GM12878 (cell line): ENCODE data around the gene PLCD1. TPM values are rescaled to one million over a fixed set of nuclear protein-coding genes. Genes with fewer than 3 reads are reported as not detected.

ENCODE experiments used
- ATAC-seq: fragments of 200-7000 bp; cut with Tn5 transposase; 3 replicates; pipeline ENCODE4 v1.9.1; 2020; ENCODE audit warnings: mild to moderate bottlenecking, moderate library complexity
- BruUV-seq: library from RNA; stranded (reverse); fragments of 400-500 nt; replicated peaks from 2 replicates; lab custom pipeline; 2021; lab: Mats Ljungman, UMichigan
- CTCF ChIA-PET: fragments of 300-600 bp; sonication (Branson Sonifier 250); formaldehyde crosslinking; extraction: SDS; loops from one replicate; lab custom pipeline; 2021; ENCODE audit warnings: inconsistent platforms; lab: Yijun Ruan, JAX
- POLR2A ChIA-PET: fragments of 350-600 bp; formaldehyde crosslinking; extraction: SDS; loops from one replicate; lab custom pipeline; 2021; ENCODE audit warnings: inconsistent platforms; lab: Charles Lee
- RAD21 ChIA-PET: fragments of 300-600 bp; sonication (Branson Sonifier 250); formaldehyde crosslinking; loops from one replicate; lab custom pipeline; 2023; ENCODE audit warnings: antibody characterized with exemption; ENCODE audit not compliant: unreplicated experiment; lab: Charles Lee
- SMC1A ChIA-PET: fragments of 300-600 bp; sonication (Branson Sonifier 250); formaldehyde crosslinking; loops from one replicate; lab custom pipeline; 2023; ENCODE audit not compliant: unreplicated experiment, uncharacterized antibody; lab: Charles Lee
- DNase-seq: peaks from one replicate; pipeline ENCODE4 v3.0.0-alpha.2; 2011; ENCODE audit warnings: low read depth, low spot score
- FAIRE-seq: peaks from 3 replicates; lab custom pipeline; 2011; peaks lifted over from hg19 to GRCh38; lab: Jason Lieb, UNC
- H2AFZ ChIP-seq: 2 replicates; pipeline ENCODE4 v1.6.0; 2011; ENCODE audit warnings: low read depth, low read length, control low read depth; ENCODE audit not compliant: control insufficient read depth
- H3K27ac ChIP-seq: 2 replicates; pipeline ENCODE4 v1.5.1; 2011; ENCODE audit warnings: control low read depth; ENCODE audit not compliant: control insufficient read depth, insufficient read depth
- H3K27me3 ChIP-seq, 2 experiments: replicated peaks in 1 of 2; 2 replicates each; pipeline versions ENCODE4 v1.6.0 to v1.6.1; 2011; ENCODE audit warnings: low read length in 1 of 2; ENCODE audit not compliant: control insufficient read depth in 2 of 2, insufficient read depth in 2 of 2
- H3K36me3 ChIP-seq, 2 experiments: 2 replicates each; pipeline ENCODE4 v1.5.1; 2011; ENCODE audit warnings: low read length in 1 of 2; ENCODE audit not compliant: control insufficient read depth in 2 of 2, insufficient read depth in 2 of 2
- H3K4me1 ChIP-seq: 2 replicates; pipeline ENCODE4 v1.6.1; 2011; ENCODE audit warnings: mild to moderate bottlenecking, low read length, moderate library complexity, mixed read lengths; ENCODE audit not compliant: control insufficient read depth, insufficient read depth
- H3K4me2 ChIP-seq: 2 replicates; pipeline ENCODE4 v1.6.0; 2011; ENCODE audit warnings: control low read depth; ENCODE audit not compliant: control insufficient read depth, insufficient read depth
- H3K4me3 ChIP-seq: fragments of 200-600 bp; sonication (generic); 2 replicates; pipeline ENCODE4 v1.5.1; 2016
- H3K79me2 ChIP-seq: 2 replicates; pipeline ENCODE4 v1.6.0; 2011; ENCODE audit warnings: low read length; ENCODE audit not compliant: control insufficient read depth, insufficient read depth
- H3K9ac ChIP-seq: 2 replicates; pipeline ENCODE4 v1.8.0; 2011; ENCODE audit warnings: low read length, control low read depth, mixed read lengths; ENCODE audit not compliant: control insufficient read depth, insufficient read depth
- H3K9me3 ChIP-seq: replicated peaks from 3 replicates; pipeline ENCODE4 v1.5.1; 2011; ENCODE audit warnings: mild to moderate bottlenecking, low read length; ENCODE audit not compliant: control insufficient read depth, insufficient read depth
- H4K20me1 ChIP-seq: 2 replicates; pipeline ENCODE4 v1.6.0; 2011; ENCODE audit not compliant: control insufficient read depth, insufficient read depth
- E4F1 ChIP-seq: fragments of 450-650 bp; IDR thresholded peaks from 2 replicates; pipeline ENCODE4 v1.6.1; 2018; ENCODE audit warnings: borderline replicate concordance, mild to moderate bottlenecking; ENCODE audit not compliant: partially characterized antibody
- ETV6 ChIP-seq, 2 experiments: fragments of 450-650 bp in 1 of 2; IDR thresholded peaks in 1 of 2; conservative IDR thresholded peaks in 1 of 2; 2 replicates each; pipeline ENCODE4 v1.6.1; 2014; ENCODE audit warnings: antibody characterized with exemption in 1 of 2, borderline replicate concordance in 1 of 2, low read depth in 1 of 2, mild to moderate bottlenecking in 1 of 2, moderate library complexity in 1 of 2
- NFIC ChIP-seq: IDR thresholded peaks from 2 replicates; pipeline ENCODE4 v1.6.1; 2012; ENCODE audit warnings: low read depth, mild to moderate bottlenecking, inconsistent platforms, low read length, moderate library complexity
- POLR2AphosphoS2 ChIP-seq: IDR thresholded peaks from 2 replicates; pipeline ENCODE4 v1.6.1; 2011; ENCODE audit warnings: low read depth, mild to moderate bottlenecking, low read length, improper control_type of control experiment, moderate library complexity
- ZBTB33 ChIP-seq: fragments of 450-650 bp; IDR thresholded peaks from 2 replicates; pipeline ENCODE4 v1.6.1; 2017; ENCODE audit warnings: mild to moderate bottlenecking
- WGBS: methylation state at CpG from one replicate; pipeline ENCODE4 v1.1.6; 2016; ENCODE audit warnings: low lambda C conversion rate; ENCODE audit not compliant: insufficient replicate concordance, insufficient coverage; ENCODE audit errors: missing lambda C conversion rate; 5-methylcytosine and 5-hydroxymethylcytosine counted together
- in situ Hi-C: fragments of 300-500 bp; cut with MboI; formaldehyde crosslinking; loops from 9 replicates; pipeline ENCODE4 v1.14.3; 2018; ENCODE audit warnings: mixed read lengths
- intact Hi-C: fragments of 100-400 bp; cut with micrococcal nuclease; formaldehyde crosslinking; loops from one replicate; pipeline ENCODE4 v1.14.2; 2022; ENCODE audit not compliant: unreplicated experiment
- polyA plus RNA-seq, 11 experiments: library from polyadenylated mRNA; depleted of rRNA in 4 of 11; unstranded in 6 of 11; stranded (reverse) in 5 of 11; fragments of >200 nt; fragmentation: Nextera tagmentation in 4 of 11; fragmentation: Illumina TruSeq in 1 of 11; extraction: Ambion mirVana in 4 of 11; extraction: Trizol in 1 of 11; gene quantifications; 1 replicate in 1 of 11; 2 replicates in 10 of 11; pipeline versions ENCODE4 v1.2.1 to v1.2.3, GENCODE V29; 2011 to 2016; ENCODE audit warnings: inconsistent platforms in 2 of 11, missing spikeins in 2 of 11, low read depth in 1 of 11
- total RNA-seq, 4 experiments: library from RNA; depleted of rRNA in 3 of 4; stranded (reverse); fragments of >200 nt in 3 of 4; fragmentation: Illumina TruSeq in 1 of 4; extraction: Trizol in 1 of 4; gene quantifications; 2 replicates each; pipeline versions ENCODE4 v1.2.1 to v1.2.3, GENCODE V29; 2013 to 2021
- TF ChIP-seq, protein P1 (sequence below): IDR thresholded peaks from 2 replicates; pipeline ENCODE4 v1.6.1; 2012; ENCODE audit warnings: mild to moderate bottlenecking, low read depth, low read length
- TF ChIP-seq, protein P2 (sequence below): IDR thresholded peaks from 2 replicates; pipeline ENCODE4 v1.6.1; 2012; ENCODE audit warnings: improper control_type of control experiment, low read depth, low read length; ENCODE audit not compliant: insufficient replicate concordance

Gene PLCD1
- total and polyA plus RNA-seq, 10 of the 15 experiments (the other 5 are each of a cell fraction or from before 2014, with no cell fraction given), result 0.20 to 3.9 (median 1.2) TPM; not detected in 1

DNA sequence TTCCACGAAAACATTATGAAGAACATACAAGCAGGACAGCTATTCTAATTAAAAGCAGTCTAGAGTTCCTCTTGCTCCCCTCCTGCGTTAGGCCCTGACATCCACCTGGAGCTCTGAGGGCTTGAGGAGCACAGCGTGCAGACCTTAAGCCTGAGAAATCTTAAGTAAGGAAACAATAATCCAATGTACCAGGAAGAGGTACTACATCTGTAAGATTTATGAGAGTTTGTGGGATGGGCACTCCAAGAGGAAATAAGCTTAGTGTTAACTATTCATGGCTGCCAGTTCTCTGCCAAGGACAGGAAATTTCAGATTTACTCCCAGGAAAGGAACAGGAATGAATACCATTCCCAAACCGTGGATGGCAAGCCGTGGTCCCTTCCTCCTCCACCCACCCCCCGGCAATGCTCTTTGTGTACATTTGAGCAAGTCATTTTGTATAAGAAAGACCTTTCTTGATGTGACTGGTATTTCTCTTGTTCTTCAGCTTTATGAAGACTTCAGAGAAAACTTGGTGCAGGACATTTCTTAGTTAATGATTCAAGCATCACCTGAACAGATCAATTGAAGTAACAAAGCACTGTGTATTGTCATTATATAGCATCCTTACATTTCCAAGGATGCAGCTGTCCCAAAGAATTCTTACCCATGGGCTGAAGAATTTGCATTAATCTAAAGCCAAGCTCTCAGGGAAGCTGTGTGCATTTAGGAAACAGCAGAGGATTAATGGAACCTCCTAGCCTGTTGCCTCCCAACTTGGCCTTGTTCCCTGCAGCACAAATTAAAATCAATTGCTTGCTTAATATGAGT lies 67.6 kb downstream of the PLCD1 start:
- Histone ChIP-seq H4K20me1 (no peaks in the 10 kb centered on the region), H3K4me2 (no peak overlapping the region), H2AFZ (no peak overlapping the region), H3K9me3 (no peaks in the 10 kb centered on the region), H3K36me3 (no peaks in the 10 kb centered on the region), H3K79me2 (no peaks in the 10 kb centered on the region), H3K4me1 (peaks cover 3% of the 10 kb centered on the region), H3K9ac (no peak overlapping the region), H3K27me3 (no peaks in the 10 kb centered on the region; a peak in 1 of 4 replicates), H3K4me3 (no peak overlapping the region), H3K27ac (no peak overlapping the region)
- in situ Hi-C loops (loop anchor here (5.0 kb wide), 1 partner anchor 105 kb away; no protein-coding TSS in a partner anchor), intact Hi-C loops (no loop called here)
- no peak for FAIRE-seq
- DNase-seq, result no peak
- SMC1A ChIA-PET, result no interaction called here
- 32% methylated on average over 6 of the region's 6 CpGs for WGBS
- POLR2A ChIA-PET, result no interaction called here
- CTCF ChIA-PET, result interaction anchor here (1.2 to 1.6 kb wide), 3 partner anchors 13 to 96 kb away, joined by 3 to 5 read pairs (median 4); no protein-coding TSS in a partner anchor
- RAD21 ChIA-PET, result interaction anchor here (1.1 to 7.4 kb wide), 3 partner anchors 96 to 108 kb away, joined by 3 to 111 read pairs (median 3); no protein-coding TSS in a partner anchor
- ATAC-seq, result no peak
- no TSS peak for BruUV-seq
- TF ChIP-seq ZBTB33, result no peak
- TF ChIP-seq POLR2AphosphoS2, result no peak
- no peak for TF ChIP-seq ETV6 (conservative IDR thresholded peaks at IDR 0.05 in 1 of 2, IDR thresholded peaks at IDR 0.05 in 1 of 2; ENCODE audit: borderline replicate concordance in 1 of 2, low read depth in 1 of 2)
- no peak for TF ChIP-seq E4F1
- no peak for TF ChIP-seq NFIC
- TF ChIP-seq, protein P1, sequence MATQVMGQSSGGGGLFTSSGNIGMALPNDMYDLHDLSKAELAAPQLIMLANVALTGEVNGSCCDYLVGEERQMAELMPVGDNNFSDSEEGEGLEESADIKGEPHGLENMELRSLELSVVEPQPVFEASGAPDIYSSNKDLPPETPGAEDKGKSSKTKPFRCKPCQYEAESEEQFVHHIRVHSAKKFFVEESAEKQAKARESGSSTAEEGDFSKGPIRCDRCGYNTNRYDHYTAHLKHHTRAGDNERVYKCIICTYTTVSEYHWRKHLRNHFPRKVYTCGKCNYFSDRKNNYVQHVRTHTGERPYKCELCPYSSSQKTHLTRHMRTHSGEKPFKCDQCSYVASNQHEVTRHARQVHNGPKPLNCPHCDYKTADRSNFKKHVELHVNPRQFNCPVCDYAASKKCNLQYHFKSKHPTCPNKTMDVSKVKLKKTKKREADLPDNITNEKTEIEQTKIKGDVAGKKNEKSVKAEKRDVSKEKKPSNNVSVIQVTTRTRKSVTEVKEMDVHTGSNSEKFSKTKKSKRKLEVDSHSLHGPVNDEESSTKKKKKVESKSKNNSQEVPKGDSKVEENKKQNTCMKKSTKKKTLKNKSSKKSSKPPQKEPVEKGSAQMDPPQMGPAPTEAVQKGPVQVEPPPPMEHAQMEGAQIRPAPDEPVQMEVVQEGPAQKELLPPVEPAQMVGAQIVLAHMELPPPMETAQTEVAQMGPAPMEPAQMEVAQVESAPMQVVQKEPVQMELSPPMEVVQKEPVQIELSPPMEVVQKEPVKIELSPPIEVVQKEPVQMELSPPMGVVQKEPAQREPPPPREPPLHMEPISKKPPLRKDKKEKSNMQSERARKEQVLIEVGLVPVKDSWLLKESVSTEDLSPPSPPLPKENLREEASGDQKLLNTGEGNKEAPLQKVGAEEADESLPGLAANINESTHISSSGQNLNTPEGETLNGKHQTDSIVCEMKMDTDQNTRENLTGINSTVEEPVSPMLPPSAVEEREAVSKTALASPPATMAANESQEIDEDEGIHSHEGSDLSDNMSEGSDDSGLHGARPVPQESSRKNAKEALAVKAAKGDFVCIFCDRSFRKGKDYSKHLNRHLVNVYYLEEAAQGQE, result no peak
- TF ChIP-seq, protein P2, sequence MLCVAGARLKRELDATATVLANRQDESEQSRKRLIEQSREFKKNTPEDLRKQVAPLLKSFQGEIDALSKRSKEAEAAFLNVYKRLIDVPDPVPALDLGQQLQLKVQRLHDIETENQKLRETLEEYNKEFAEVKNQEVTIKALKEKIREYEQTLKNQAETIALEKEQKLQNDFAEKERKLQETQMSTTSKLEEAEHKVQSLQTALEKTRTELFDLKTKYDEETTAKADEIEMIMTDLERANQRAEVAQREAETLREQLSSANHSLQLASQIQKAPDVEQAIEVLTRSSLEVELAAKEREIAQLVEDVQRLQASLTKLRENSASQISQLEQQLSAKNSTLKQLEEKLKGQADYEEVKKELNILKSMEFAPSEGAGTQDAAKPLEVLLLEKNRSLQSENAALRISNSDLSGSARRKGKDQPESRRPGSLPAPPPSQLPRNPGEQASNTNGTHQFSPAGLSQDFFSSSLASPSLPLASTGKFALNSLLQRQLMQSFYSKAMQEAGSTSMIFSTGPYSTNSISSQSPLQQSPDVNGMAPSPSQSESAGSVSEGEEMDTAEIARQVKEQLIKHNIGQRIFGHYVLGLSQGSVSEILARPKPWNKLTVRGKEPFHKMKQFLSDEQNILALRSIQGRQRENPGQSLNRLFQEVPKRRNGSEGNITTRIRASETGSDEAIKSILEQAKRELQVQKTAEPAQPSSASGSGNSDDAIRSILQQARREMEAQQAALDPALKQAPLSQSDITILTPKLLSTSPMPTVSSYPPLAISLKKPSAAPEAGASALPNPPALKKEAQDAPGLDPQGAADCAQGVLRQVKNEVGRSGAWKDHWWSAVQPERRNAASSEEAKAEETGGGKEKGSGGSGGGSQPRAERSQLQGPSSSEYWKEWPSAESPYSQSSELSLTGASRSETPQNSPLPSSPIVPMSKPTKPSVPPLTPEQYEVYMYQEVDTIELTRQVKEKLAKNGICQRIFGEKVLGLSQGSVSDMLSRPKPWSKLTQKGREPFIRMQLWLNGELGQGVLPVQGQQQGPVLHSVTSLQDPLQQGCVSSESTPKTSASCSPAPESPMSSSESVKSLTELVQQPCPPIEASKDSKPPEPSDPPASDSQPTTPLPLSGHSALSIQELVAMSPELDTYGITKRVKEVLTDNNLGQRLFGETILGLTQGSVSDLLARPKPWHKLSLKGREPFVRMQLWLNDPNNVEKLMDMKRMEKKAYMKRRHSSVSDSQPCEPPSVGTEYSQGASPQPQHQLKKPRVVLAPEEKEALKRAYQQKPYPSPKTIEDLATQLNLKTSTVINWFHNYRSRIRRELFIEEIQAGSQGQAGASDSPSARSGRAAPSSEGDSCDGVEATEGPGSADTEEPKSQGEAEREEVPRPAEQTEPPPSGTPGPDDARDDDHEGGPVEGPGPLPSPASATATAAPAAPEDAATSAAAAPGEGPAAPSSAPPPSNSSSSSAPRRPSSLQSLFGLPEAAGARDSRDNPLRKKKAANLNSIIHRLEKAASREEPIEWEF, result no peak
